Astrocyte (in vitro differentiated cells and primary cell): ENCODE results near the gene TMEM108.

Experiments used
- EZH2 ChIP-seq: IDR thresholded peaks from 2 replicates; pipeline ENCODE4 v1.6.1; 2012; ENCODE audit warnings: mild to moderate bottlenecking, low read length, inconsistent platforms; ENCODE audit not compliant: insufficient read depth
- TF ChIP-seq, protein P1 (sequence below): IDR thresholded peaks from 2 replicates; pipeline ENCODE4 v1.5.1; 2011; ENCODE audit warnings: low read depth, mild to moderate bottlenecking, inconsistent platforms, low read length, moderate library complexity; ENCODE audit not compliant: insufficient read depth

DNA sequence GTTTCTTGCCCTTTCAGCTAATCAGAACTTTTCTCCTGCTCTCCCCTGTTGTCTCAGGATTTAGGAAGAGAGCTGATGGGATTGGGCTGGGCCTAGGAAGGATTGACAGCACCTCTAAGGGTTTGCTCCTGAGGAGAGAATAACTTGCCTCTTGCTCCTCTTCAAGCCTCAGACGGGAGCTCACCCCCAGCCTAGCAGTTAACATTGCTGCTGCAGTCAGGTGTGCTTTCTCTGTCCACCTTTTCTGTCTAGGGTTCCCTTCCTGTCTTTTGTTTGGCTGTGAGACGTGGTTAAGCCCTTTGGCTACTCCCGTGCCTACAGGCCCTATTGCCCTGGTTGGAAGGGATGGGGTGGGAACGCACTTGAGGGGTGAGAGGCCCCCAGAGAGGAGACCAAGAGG is 20.1 kb downstream of the TMEM108 start:
- TF ChIP-seq EZH2: no peak
- TF ChIP-seq, protein P1, sequence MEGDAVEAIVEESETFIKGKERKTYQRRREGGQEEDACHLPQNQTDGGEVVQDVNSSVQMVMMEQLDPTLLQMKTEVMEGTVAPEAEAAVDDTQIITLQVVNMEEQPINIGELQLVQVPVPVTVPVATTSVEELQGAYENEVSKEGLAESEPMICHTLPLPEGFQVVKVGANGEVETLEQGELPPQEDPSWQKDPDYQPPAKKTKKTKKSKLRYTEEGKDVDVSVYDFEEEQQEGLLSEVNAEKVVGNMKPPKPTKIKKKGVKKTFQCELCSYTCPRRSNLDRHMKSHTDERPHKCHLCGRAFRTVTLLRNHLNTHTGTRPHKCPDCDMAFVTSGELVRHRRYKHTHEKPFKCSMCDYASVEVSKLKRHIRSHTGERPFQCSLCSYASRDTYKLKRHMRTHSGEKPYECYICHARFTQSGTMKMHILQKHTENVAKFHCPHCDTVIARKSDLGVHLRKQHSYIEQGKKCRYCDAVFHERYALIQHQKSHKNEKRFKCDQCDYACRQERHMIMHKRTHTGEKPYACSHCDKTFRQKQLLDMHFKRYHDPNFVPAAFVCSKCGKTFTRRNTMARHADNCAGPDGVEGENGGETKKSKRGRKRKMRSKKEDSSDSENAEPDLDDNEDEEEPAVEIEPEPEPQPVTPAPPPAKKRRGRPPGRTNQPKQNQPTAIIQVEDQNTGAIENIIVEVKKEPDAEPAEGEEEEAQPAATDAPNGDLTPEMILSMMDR: no peak
